Retinal pigment epithelial cell (primary cell): ENCODE results near the gene RAD52.

Experiments
- DNase-seq: peaks from one replicate; pipeline ENCODE4 v3.0.0-alpha.2; 2010; ENCODE audit warnings: low read depth
- H3K4me3 ChIP-seq: 2 replicates; pipeline ENCODE4 v1.5.1; 2011; ENCODE audit warnings: mild to moderate bottlenecking, low read length, control low read depth, moderate library complexity
- TF ChIP-seq, protein P1 (sequence below): conservative IDR thresholded peaks from 2 replicates; pipeline ENCODE4 v1.5.1; 2011; ENCODE audit warnings: low read depth, low read length, control low read depth, inconsistent platforms

Gene RAD52

DNA sequence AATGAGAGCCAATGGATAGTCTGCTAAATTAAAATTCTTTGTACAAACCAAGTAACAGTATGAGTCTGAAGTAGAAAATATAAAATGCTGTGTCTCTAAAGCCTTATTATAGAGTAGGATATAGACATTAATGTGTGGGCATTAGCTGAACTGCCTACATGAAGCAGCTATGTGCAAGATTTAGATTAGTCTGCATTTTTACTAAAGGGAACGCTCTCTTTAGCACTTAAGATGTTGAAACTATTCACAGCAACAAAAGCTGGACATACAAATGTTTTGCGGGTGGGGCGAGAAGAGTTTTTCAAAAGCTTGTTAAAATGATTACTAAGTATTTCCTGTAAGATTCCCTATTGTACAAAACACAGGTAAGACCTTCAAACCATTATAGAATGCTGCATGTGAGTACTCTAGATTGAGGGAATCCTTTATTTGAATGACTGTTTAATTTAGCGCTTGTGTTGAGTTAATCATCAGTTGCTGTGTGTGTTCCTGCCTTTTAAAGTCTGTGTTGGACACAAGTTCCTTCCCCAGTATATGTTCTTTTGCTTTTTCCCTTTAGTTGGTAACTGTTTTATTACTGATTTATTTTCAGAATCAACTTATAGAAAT, 87.1 kb downstream of the RAD52 start:
- no peak for DNase-seq
- TF ChIP-seq, protein P1, sequence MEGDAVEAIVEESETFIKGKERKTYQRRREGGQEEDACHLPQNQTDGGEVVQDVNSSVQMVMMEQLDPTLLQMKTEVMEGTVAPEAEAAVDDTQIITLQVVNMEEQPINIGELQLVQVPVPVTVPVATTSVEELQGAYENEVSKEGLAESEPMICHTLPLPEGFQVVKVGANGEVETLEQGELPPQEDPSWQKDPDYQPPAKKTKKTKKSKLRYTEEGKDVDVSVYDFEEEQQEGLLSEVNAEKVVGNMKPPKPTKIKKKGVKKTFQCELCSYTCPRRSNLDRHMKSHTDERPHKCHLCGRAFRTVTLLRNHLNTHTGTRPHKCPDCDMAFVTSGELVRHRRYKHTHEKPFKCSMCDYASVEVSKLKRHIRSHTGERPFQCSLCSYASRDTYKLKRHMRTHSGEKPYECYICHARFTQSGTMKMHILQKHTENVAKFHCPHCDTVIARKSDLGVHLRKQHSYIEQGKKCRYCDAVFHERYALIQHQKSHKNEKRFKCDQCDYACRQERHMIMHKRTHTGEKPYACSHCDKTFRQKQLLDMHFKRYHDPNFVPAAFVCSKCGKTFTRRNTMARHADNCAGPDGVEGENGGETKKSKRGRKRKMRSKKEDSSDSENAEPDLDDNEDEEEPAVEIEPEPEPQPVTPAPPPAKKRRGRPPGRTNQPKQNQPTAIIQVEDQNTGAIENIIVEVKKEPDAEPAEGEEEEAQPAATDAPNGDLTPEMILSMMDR: no peak
- H3K4me3 ChIP-seq: no peak overlapping the region
